Subcutaneous abdominal adipose tissue (tissue), 5 donors: ENCODE data around the gene ZPR1.
"Not testable (repeated sequence)": the region's sequence is repeated elsewhere in the genome, so short reads cannot be mapped to it uniquely, and the experiment has no call there.

ENCODE experiments used
- H3K27ac ChIP-seq: one replicate; pipeline ENCODE4 v1.7.0; 2013; ENCODE audit warnings: low read depth, mild to moderate bottlenecking, inconsistent platforms, low read length, moderate library complexity
- H3K27me3 ChIP-seq, 5 donors: one replicate each; pipeline ENCODE4 v1.7.0; 2013; ENCODE audit warnings: low read length in 5 of 5, inconsistent platforms in 1 of 5; ENCODE audit not compliant: control insufficient read depth in 5 of 5, insufficient read depth in 4 of 5
- H3K36me3 ChIP-seq, 5 donors: one replicate each; pipeline ENCODE4 v1.7.0; 2013; ENCODE audit warnings: low read length in 5 of 5; ENCODE audit not compliant: control insufficient read depth in 5 of 5, insufficient read depth in 5 of 5
- H3K4me1 ChIP-seq, 5 donors: one replicate each; pipeline ENCODE4 v1.7.0; 2013; ENCODE audit warnings: low read length in 5 of 5, mild to moderate bottlenecking in 3 of 5, moderate library complexity in 1 of 5; ENCODE audit not compliant: control insufficient read depth in 5 of 5, insufficient read depth in 5 of 5
- H3K4me3 ChIP-seq, 5 donors: one replicate each; pipeline ENCODE4 v1.7.0; 2013; ENCODE audit warnings: low read length in 5 of 5, low read depth in 1 of 5
- H3K9ac ChIP-seq, 5 donors: one replicate each; pipeline ENCODE4 v1.7.0; 2013; ENCODE audit warnings: low read length in 5 of 5, mild to moderate bottlenecking in 4 of 5, moderate library complexity in 3 of 5
- H3K9me3 ChIP-seq, 5 donors: one replicate each; pipeline ENCODE4 v1.7.0; 2013; ENCODE audit warnings: low read length in 5 of 5; ENCODE audit not compliant: control insufficient read depth in 5 of 5
- donor health status: healthy.
- donor health status: healthy.
- donor health status: healthy.
- donor health status: healthy.
- donor health status: healthy.

The ZPR1 gene

GRCh38 chr11:116808262-116809175, 20.7 kb upstream of the ZPR1 start:
- H3K27me3 ChIP-seq, result no peaks in the 10 kb centered on the region
- no peaks in the 10 kb centered on the region for H3K4me1 ChIP-seq
- no peaks in the 10 kb centered on the region for H3K36me3 ChIP-seq
- H3K9me3 ChIP-seq, result peaks cover 0 to 4% (median 0%) of the 10 kb centered on the region in 5 donors
- H3K9ac ChIP-seq, result no peak overlapping the region
- no peak overlapping the region for H3K27ac ChIP-seq
- H3K4me3 ChIP-seq, result no peak overlapping the region

DNA sequence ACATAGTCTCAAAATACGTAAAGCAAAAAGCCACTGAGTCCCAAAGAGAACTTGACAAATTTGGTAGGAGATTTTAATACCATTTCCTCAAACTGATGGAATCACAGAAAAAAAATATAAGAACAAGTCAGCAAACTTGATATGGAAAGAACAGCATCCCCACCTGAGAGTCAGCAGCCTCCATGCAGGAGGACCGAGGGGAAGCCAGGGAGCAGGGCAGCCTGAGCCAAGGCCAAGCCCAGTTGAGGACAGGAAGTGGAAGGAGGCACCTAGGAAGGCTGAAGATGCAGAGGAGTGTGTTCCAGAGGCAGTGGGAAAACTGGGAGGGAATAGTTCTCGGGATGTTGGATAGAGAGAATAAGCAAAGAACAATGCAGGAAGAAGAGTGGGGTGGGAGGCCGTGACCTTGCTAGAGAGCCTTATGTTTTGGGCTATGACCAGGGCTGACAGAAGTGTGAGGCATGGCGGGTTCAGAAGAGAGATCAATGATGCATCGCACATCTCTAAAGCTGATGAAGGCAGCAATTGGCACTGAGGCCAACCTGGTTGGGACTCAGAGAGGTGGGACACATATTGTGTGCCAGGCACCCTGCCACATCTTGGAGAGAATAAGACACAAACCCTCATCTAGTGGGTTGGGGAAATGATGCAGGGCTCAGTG, 19.9 kb upstream of the ZPR1 start:
- no peaks in the 10 kb centered on the region for H3K36me3 ChIP-seq
- H3K4me1 ChIP-seq, result no peaks in the 10 kb centered on the region
- no peak overlapping the region for H3K9ac ChIP-seq
- no peaks in the 10 kb centered on the region for H3K9me3 ChIP-seq
- H3K27ac ChIP-seq, result no peak overlapping the region
- no peak overlapping the region for H3K4me3 ChIP-seq
- H3K27me3 ChIP-seq, result no peaks in the 10 kb centered on the region

DNA sequence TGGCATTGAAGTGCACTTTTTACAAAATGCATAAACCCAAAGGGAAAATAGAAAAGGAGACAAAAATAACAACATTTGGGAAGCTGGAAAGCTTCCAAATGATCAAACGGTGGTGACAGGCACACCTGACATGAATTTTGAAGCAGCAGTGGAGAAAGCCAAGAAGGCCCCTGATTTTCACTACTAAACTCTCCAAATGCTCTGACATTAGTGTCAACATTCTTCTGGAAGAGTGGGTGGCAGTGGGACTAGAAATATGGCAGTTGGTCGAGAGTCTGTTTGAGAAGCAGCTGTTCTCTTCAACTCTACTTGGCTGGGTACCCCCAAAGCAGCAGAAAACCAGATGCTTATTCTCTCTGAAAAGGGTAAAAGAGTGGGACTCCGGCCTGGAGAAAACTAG, 16.2 kb upstream of the ZPR1 start:
- Histone ChIP-seq H3K27me3 (no peaks in the 10 kb centered on the region), H3K9me3 (no peaks in the 10 kb centered on the region), H3K4me1 (no peaks in the 10 kb centered on the region), H3K36me3 (no peaks in the 10 kb centered on the region), H3K4me3 (no peak overlapping the region), H3K9ac (no peak overlapping the region), H3K27ac (no peak overlapping the region)

DNA sequence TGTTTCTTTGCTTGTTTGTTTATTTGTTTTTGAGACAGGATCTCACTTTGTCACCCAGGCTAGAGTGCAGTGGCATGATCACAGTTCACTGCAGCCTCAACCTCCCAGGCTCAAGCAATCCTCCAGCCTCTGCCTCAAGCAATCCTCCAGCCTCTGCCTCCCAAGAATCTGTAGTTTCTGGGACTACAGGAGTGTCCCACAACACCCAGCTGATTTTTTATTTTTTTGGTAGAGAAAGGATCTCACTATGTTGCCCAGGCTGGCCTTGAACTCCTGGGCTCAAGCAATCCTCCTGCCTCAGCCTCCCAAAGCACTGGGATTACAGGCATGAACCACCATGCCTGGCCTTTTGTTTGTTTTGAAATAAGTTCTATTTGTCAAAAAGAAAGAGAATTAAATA, 13.8 kb upstream of the ZPR1 start:
- H3K9ac ChIP-seq, H3K9me3 ChIP-seq, H3K27ac ChIP-seq, H3K36me3 ChIP-seq, H3K4me3 ChIP-seq, H3K27me3 ChIP-seq, H3K4me1 ChIP-seq: not testable (repeated sequence)

DNA sequence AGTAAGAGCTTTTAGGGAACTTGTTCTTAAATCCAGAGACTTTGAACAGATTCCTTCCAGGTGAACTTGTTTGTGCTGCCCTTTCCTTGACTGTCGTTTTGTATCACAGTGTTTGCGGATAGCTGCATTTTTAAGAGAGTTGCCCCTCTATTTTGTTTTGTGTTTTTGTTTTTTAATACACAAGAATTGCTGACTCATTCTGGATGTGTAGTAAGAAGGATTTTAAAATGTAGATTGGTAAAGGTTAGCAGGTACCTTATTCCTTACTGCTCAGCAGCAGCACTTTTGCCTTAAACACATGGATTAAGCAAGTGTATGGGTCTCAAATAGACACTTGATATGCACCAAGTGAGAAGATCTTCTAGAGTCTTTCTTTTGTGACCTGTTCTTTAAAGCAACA, 12.8 kb upstream of the ZPR1 start:
- no peaks in the 10 kb centered on the region for H3K4me1 ChIP-seq
- H3K27ac ChIP-seq, result no peak overlapping the region
- no peaks in the 10 kb centered on the region for H3K9me3 ChIP-seq
- H3K9ac ChIP-seq, result no peak overlapping the region
- no peaks in the 10 kb centered on the region for H3K27me3 ChIP-seq
- H3K36me3 ChIP-seq, result no peaks in the 10 kb centered on the region
- H3K4me3 ChIP-seq, result no peak overlapping the region

GRCh38 chr11:116798368-116798767, 10.5 kb upstream of the ZPR1 start:
- H3K4me1 ChIP-seq, result peaks cover 0 to 2% (median 0%) of the 10 kb centered on the region in 5 donors
- H3K9me3 ChIP-seq, result no peaks in the 10 kb centered on the region
- no peak overlapping the region for H3K9ac ChIP-seq
- H3K4me3 ChIP-seq, result no peak overlapping the region
- no peak overlapping the region for H3K27ac ChIP-seq
- H3K27me3 ChIP-seq, result no peaks in the 10 kb centered on the region
- H3K36me3 ChIP-seq, result no peaks in the 10 kb centered on the region

DNA sequence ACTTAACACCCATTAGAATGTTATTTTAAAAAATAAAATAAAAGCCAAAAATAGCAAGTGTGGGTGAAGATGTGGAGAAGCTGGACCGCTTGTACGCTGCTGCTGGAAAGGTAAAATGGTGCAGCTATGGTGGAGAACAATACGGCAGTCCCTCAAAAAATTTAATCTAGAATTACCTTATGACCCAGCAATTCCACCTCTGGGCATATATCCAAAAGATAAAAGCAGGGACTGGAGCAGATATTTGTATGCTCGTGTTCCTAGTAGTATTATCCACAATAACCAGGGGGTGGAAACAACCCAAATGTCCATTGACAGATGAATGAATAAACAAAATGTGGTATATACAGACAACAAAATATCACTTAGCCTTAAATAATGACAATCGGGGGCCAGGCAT, 10.0 kb upstream of the ZPR1 start:
- Histone ChIP-seq H3K36me3 (no peaks in the 10 kb centered on the region), H3K9ac (no peak overlapping the region), H3K27ac (no peak overlapping the region), H3K4me3 (no peak overlapping the region), H3K9me3 (no peaks in the 10 kb centered on the region), H3K27me3 (no peaks in the 10 kb centered on the region), H3K4me1 (peaks cover 0 to 8% (median 3%) of the 10 kb centered on the region in 5 donors)

- Histone ChIP-seq H3K4me3 (no peak overlapping the region), H3K4me1 (peaks cover 0 to 20% (median 12%) of the 10 kb centered on the region in 5 donors)
These were observed 8.7 kb upstream of the ZPR1 start for GRCh38 chr11:116796548-116796947.

GRCh38 chr11:116794851-116795250, 7.0 kb upstream of the ZPR1 start:
- Histone ChIP-seq H3K27me3 (no peaks in the 10 kb centered on the region), H3K36me3 (no peaks in the 10 kb centered on the region), H3K9me3 (no peaks in the 10 kb centered on the region), H3K9ac (no peak overlapping the region), H3K4me3 (no peak overlapping the region), H3K27ac (no peak overlapping the region), H3K4me1 (peaks cover 0 to 27% (median 19%) of the 10 kb centered on the region in 5 donors)

More at GRCh38 chr11:116796548-116796947, 8.7 kb upstream of the ZPR1 start:
- Histone ChIP-seq H3K9ac (no peak overlapping the region), H3K27ac (no peak overlapping the region), H3K9me3 (no peaks in the 10 kb centered on the region), H3K36me3 (no peaks in the 10 kb centered on the region), H3K27me3 (no peaks in the 10 kb centered on the region)

DNA sequence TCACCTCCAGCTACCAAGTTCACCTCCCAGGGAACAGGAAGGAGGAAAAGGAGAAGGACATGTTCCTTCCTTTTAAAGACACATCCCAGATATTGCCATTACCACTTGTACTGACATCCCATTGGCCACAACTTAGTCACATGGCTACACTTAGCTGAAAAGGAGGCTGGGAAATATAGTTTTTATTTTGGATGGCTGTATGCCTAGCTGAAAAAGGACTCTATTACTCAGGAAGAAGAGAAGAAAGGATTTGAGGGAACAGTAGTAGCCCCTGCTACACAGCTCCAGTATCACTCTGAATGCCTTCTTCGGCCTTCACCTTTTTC, 5.9 kb upstream of the ZPR1 start:
- Histone ChIP-seq H3K36me3 (no peaks in the 10 kb centered on the region), H3K4me3 (no peak overlapping the region), H3K9me3 (no peaks in the 10 kb centered on the region), H3K9ac (no peak overlapping the region), H3K27ac (no peak overlapping the region), H3K27me3 (no peaks in the 10 kb centered on the region), H3K4me1 (peaks cover 0 to 28% (median 20%) of the 10 kb centered on the region in 5 donors)
